Muscle layer of colon (tissue), 2 donors: Measurements from ENCODE around the gene TMEM39B.
"Not testable (repeated sequence)": the region's sequence is repeated elsewhere in the genome, so short reads cannot be mapped to it uniquely, and the experiment has no call there.

Experiments used
- H3K27ac ChIP-seq: one replicate; pipeline ENCODE4 v1.7.0; 2013; ENCODE audit warnings: low read depth, mild to moderate bottlenecking, low read length, moderate library complexity
- H3K27me3 ChIP-seq, 2 donors: one replicate each; pipeline ENCODE4 v1.7.0; 2013; ENCODE audit warnings: low read length in 2 of 2, mild to moderate bottlenecking in 2 of 2; ENCODE audit not compliant: insufficient read depth in 2 of 2, control insufficient read depth in 1 of 2
- H3K36me3 ChIP-seq: one replicate; pipeline ENCODE4 v1.7.0; 2013; ENCODE audit warnings: mild to moderate bottlenecking, low read length; ENCODE audit not compliant: insufficient read depth
- H3K4me1 ChIP-seq: one replicate; pipeline ENCODE4 v1.7.0; 2013; ENCODE audit warnings: mild to moderate bottlenecking, low read length; ENCODE audit not compliant: insufficient read depth
- H3K4me3 ChIP-seq, 2 donors: one replicate each; pipeline ENCODE4 v1.7.0; 2013; ENCODE audit warnings: low read length in 2 of 2, low read depth in 1 of 2, mild to moderate bottlenecking in 1 of 2, moderate library complexity in 1 of 2
- H3K9ac ChIP-seq: one replicate; pipeline ENCODE4 v1.7.0; 2013; ENCODE audit warnings: low read length
- H3K9me3 ChIP-seq: one replicate; pipeline ENCODE4 v1.7.0; 2013; ENCODE audit warnings: mild to moderate bottlenecking, low read length
- donor health status: abdominal sarcoma.
- donor health status: Adenocarcinoma of cecum.

The TMEM39B gene

DNA sequence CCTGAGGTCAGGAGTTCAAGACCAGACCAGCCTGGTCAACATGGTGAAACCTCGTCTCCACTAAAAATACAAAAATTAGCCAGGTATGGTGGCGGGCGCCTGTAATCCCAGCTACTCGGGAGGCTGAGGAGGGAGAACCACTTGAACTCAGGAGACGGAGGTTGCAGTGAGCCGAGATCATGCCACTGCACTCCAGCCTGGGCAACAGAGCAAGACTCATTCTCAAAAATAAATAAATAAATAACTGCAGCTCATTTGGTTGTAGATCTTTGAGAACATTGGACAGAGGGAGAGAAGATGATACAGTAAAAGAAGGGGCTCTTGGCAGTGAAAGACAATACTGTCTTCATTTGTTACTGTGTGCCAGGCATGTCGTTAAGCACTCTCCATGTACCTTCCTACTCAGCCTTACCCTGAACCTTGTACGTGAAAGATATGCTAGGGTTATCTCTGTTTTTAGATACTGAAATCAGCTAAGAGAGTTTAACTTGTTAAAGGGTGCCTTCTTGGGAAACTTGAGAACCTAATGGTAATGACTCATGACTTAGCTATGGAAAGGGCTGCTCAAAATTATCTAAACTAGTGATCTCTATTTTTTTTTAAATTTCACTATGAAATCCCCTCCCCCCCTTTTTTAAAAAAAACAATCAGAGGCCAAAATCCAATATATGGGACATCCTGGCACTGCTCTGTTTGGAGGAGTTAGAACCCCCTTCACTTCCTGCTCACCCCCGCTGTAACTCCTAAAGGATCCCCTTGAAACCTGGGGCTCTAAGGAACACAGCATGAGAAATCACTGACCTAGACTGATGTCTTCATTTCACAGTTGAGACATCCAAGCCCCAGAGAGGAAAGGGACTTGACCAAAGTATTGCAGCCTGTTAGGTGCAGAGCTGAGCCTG lies 28.3 kb downstream of the TMEM39B start:
- Histone ChIP-seq H3K27me3 (no peaks in the 10 kb centered on the region), H3K9ac (no peak overlapping the region), H3K9me3 (no peaks in the 10 kb centered on the region), H3K4me1 (no peaks in the 10 kb centered on the region), H3K27ac (no peak overlapping the region), H3K4me3 (no peak overlapping the region), H3K36me3 (peaks cover 19% of the 10 kb centered on the region)

DNA sequence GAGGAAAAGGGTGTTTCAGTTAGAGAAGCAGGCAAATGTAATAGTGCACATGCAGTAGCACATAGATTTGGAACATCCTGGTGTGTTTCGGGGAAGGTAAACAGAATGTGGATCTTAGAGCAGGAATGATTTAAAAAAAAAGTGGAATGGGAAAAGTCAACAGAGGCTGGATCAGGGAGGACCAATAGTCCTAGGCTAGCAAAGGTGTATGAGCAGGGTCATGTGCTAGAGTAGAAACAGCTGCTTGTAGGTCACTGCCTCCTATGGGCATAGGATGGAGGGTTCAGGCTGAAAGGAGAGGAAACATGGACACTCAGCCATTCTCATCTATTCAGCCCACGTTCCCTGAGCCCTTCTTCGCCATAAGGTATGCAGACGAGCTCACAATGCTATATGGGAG lies 31.4 kb downstream of the TMEM39B start:
- Histone ChIP-seq H3K4me3 (no peak overlapping the region), H3K27me3 (no peaks in the 10 kb centered on the region), H3K36me3 (peaks cover 13% of the 10 kb centered on the region), H3K27ac (no peak overlapping the region), H3K9me3 (no peaks in the 10 kb centered on the region), H3K9ac (no peak overlapping the region), H3K4me1 (no peaks in the 10 kb centered on the region)

DNA sequence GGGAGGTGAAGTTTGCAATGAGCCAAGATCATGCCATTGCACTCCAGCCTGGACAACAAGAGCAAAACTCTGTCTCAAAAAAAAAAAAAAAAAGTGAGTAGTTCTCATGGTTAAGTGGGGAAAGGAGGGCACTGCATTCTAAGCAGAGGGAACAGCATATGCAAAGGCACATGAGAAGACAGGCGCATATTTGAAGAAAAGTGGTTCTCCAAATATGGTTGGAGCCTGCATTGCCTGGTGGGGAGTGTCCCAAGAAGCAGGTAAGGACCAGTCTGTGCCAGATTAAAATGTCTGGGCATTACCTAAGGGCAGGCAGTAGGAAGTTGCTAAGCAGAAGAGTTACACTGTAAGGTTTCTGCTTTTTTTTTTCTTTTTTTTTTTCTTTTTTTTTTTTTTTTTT lies 32.6 kb downstream of the TMEM39B start:
- Histone ChIP-seq H3K36me3 (peaks cover 13% of the 10 kb centered on the region), H3K4me3 (no peak overlapping the region), H3K9me3 (no peaks in the 10 kb centered on the region), H3K4me1 (peaks cover 11% of the 10 kb centered on the region), H3K27me3 (no peaks in the 10 kb centered on the region), H3K27ac (no peak overlapping the region), H3K9ac (no peak overlapping the region)

DNA sequence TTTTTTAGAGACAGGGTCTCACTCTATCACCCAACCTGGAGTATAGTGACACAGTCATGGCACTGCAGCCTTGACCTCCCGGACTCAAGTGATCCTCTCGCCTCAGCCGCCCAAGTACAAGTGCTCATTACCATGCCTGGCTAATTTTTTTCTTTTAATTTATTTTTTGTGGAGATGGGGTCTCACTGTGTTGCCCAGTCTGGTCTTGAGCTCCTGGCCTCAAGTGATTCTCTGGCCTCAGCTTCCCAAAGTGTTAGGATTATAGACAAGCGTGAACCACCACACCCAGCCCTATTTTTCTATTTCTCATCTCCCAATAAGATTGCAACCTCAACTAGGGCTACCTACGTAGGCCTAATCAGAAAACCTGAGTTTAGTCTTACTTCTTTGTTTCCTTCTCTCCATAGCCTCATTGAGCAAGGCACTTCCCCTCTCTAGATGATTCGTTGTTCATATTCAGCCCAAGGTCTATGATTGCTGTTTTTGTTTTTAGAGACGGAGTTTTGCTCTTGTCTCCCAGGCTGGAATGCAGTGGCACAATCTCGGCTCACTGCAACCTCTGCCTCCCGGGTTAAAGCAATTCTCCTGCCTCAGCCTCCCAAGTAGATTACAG lies 34.0 kb downstream of the TMEM39B start:
- Histone ChIP-seq H3K9ac (no peak overlapping the region), H3K9me3 (no peaks in the 10 kb centered on the region), H3K4me3 (no peak overlapping the region), H3K36me3 (peaks cover 7% of the 10 kb centered on the region), H3K4me1 (peaks cover 26% of the 10 kb centered on the region), H3K27me3 (no peaks in the 10 kb centered on the region), H3K27ac (no peak overlapping the region)

DNA sequence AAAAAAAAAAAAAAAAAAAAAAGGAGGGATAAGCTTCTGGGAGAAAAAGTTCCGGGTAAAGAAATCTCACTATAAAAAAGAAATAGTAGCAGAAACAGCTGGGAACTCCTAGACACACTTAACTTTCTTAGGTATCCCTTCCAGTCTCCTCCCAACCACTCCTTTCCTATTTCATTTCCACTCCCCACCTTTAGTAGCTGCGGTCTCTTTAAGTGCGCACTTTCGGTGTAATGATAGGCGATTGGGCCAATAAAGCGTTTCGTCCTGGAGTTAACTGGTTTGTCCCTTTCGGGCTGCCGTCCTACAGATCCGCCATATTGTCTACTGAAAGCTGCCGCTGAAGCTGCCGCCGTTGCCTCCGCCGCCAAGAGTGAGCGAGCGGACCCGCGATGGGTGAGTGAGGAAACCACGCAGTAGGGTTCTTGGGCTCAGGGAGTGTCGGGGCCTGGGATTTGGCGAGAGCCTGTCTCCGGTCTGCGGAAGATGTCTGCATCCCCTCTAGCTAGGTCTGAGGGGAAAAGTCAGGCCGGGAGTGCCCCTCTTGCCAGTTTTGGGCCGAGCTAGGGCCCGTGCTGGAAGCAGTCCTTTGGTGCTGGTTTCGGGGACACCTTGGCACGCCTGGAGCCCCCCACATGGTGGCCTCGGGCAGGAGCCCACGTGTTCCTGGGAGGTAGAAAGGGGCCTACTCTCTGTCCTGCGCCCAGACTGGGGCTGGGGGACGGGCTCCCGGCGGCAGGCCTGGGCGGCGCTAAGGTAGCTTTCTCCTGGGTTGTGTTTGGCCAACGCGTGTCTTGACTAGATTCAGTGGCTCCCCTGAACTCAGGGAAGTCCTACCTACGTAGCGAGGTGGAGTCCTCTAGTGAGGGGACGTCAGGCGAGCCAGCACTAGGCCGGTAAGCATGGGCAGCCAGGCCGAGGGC lies 35.3 kb downstream of the TMEM39B start, which contains the start of gene KPNA6:
Gene KPNA6 (plus strand): TSS at position 315 of the 920 bp plus-strand sequence. CDS start 75 bp downstream, at position 390.
- peak within 1 kb of the TSS; percentile 81 for H3K27ac ChIP-seq
- H3K4me3 ChIP-seq = peak within 1 kb of the TSS; percentile 97
- no peaks in the 10 kb centered on the region for H3K27me3 ChIP-seq
- H3K4me1 ChIP-seq = peaks cover 31% of the 10 kb centered on the region
- H3K9me3 ChIP-seq = no peaks in the 10 kb centered on the region
- peak within 1 kb of the TSS; percentile 86 for H3K9ac ChIP-seq
- peaks cover under 1% of the 10 kb centered on the region for H3K36me3 ChIP-seq

DNA sequence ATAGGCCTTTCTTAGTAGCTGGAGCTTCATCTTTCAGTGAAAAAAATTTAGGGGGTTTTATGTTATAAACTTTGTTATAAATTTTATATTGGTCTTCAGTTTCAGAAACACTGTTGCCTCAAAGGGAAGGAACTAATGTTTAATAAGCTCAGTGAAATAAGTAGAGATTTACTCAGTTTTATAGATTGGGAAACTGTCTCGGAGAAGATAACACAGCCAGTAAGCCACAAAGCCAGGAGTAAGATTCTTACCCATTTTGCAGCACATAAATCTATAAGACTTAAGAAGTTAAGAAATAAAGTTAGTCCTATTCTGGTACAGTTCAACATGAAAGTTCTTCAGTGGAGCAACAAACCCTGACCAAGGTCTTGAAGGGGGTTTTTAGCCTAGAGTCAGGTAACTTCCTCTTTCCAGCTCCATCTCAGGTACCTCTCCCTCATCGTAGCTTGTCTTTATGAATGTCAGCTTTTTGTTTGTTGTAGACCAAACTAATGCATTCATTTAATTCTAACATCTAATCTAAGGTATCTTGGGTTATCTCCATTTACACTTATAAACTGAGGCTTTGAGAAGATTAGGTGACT lies 38.4 kb downstream of the TMEM39B start:
- Histone ChIP-seq H3K27me3 (no peaks in the 10 kb centered on the region), H3K27ac (no peak overlapping the region), H3K36me3 (no peaks in the 10 kb centered on the region), H3K4me3 (no peak overlapping the region), H3K4me1 (peaks cover 36% of the 10 kb centered on the region), H3K9ac (no peak overlapping the region), H3K9me3 (no peaks in the 10 kb centered on the region)

DNA sequence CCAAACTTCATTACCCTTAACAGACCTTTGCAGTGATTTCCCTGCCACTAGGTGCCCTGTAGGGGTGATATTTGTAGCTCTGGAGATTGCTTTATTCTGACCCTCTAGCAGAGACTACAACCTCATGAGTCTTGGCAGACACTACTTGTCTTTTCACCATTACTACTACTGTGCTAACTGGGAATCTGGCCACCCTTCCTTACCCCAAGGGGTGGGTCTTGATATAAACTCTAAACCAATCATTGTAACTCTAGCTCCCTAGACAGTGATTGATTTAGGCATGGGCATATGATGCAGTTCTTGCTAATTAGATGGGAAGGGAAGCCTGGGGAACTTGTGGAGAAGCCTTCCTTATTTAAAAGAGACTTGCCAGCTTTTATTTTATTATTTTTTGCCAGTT lies 39.0 kb downstream of the TMEM39B start:
- H3K36me3 ChIP-seq = no peaks in the 10 kb centered on the region
- H3K27ac ChIP-seq = no peak overlapping the region
- no peaks in the 10 kb centered on the region for H3K27me3 ChIP-seq
- no peaks in the 10 kb centered on the region for H3K9me3 ChIP-seq
- peaks cover 38% of the 10 kb centered on the region for H3K4me1 ChIP-seq
- no peak overlapping the region for H3K9ac ChIP-seq
- no peak overlapping the region for H3K4me3 ChIP-seq

DNA sequence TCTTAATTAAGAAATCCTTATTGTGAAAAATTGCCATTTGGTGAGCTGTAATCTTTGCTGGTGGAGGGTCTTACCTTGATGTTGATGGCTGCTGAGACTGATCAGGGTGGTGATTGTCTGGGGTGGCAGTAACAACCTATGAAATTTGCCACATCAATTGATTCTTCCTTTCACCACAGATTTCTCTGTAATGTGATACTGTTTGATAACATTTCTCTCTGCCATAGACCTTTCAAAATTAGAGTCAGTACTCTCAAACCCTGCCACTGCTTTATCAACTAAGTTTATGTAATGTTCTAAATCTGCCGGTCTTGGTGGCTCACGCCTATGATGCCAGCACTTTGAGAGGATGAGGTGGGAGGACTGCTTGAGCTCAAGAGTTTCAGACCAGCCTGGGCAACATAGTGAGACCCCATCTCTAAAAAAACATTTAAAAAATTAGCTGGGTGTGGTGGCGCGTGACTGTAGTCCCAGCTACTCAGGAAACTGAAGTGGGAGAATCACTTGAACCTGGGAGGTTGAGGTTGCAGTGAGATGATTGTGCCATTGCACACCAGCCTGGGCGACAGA lies 40.2 kb downstream of the TMEM39B start:
- Histone ChIP-seq H3K9me3 (no peaks in the 10 kb centered on the region), H3K4me3 (no peak overlapping the region), H3K36me3 (no peaks in the 10 kb centered on the region), H3K27me3 (no peaks in the 10 kb centered on the region), H3K4me1 (peaks cover 38% of the 10 kb centered on the region), H3K27ac (no peak overlapping the region), H3K9ac (no peak overlapping the region)

DNA sequence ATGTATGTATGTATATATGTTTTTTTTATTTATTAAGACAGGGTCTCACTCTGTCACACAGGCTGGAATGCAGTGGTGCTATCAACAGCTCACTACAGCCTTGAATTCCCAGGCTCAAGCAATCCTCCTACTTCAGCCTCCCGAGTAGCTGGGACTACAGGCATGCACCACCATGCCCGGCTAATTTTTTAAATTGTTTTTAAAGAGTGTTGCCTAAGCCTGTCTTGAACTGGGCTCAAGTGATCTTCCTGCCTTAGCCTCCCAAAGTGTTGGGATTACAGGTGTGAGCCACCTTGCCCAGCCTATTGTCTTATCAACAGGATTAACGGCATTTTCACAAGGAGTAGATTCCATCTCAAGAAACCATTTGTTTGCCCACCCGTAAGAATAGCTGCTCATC lies 40.7 kb downstream of the TMEM39B start:
- H3K27me3 ChIP-seq, H3K4me3 ChIP-seq: not testable (repeated sequence)

DNA sequence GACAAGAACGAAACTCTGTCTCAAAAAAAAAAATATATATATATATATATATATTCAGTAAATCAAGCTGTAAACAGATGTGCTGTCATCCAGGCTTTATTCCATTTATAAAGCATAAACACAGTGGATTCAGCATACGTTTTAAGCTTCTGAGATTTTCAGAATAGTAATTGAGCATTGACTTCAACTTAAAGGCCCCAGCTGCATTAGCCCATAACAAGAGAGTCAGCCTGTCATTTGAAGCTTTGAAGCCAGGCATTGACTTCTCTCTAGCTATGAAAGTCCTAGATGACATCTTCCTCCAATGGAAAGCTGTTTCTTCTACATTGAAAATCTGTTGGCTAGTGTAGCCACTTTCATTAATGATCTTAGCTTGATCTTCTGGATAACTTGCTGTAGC lies 41.7 kb downstream of the TMEM39B start:
- Histone ChIP-seq H3K9ac (no peak overlapping the region), H3K36me3 (no peaks in the 10 kb centered on the region), H3K27me3 (no peaks in the 10 kb centered on the region), H3K4me1 (peaks cover 36% of the 10 kb centered on the region), H3K9me3 (no peaks in the 10 kb centered on the region), H3K27ac (no peak overlapping the region), H3K4me3 (no peak overlapping the region)

More for the DNA sequence above, 40.7 kb downstream of the TMEM39B start:
- H3K9me3 ChIP-seq, H3K9ac ChIP-seq, H3K27ac ChIP-seq, H3K36me3 ChIP-seq: not testable (repeated sequence)
- peaks cover 38% of the 10 kb centered on the region for H3K4me1 ChIP-seq
